K562 (cell line): ENCODE data around the gene BOD1L1. TPM values are rescaled to one million over a fixed set of nuclear protein-coding genes. Genes with fewer than 3 reads are reported as not detected.

ENCODE experiments used
- ATAC-seq: fragments of 200-7000 bp; cut with Tn5 transposase; 3 replicates; pipeline ENCODE4 v1.9.1; 2020; ENCODE audit warnings: moderate library complexity
- BruUV-seq: library from RNA; stranded (reverse); fragments of 400-500 nt; replicated peaks from 2 replicates; lab custom pipeline; 2021; lab: Mats Ljungman, UMichigan
- CTCF ChIA-PET: fragments of 300-600 bp; formaldehyde crosslinking; extraction: SDS; loops from one replicate; lab custom pipeline; 2021; ENCODE audit warnings: low intra/inter-chr PET ratio; lab: Yijun Ruan, JAX
- POLR2A ChIA-PET: fragments of 300-600, 350-650 bp; sonication (Branson Sonifier 250); formaldehyde crosslinking; extraction: SDS; loops from one replicate; lab custom pipeline; 2021; ENCODE audit warnings: antibody characterized with exemption, inconsistent platforms; lab: Yijun Ruan, JAX
- DNase-seq, 4 experiments: peaks; one replicate each; pipeline versions ENCODE4 v3.0.0 to v3.0.0-alpha.2; 2011 to 2018; ENCODE audit warnings: low spot score in 3 of 4, mixed read lengths in 3 of 4; ENCODE audit errors: extremely low read depth in 1 of 4
- FAIRE-seq: peaks from 2 replicates; lab custom pipeline; 2011; peaks lifted over from hg19 to GRCh38; lab: Jason Lieb, UNC
- H2AFZ ChIP-seq: 2 replicates; pipeline ENCODE4 v1.6.0; 2011; ENCODE audit warnings: low read depth, low read length, control low read depth, inconsistent platforms
- H3K27ac ChIP-seq: fragments of 200-600 bp; 3 replicates; pipeline ENCODE4 v1.8.0; 2011; ENCODE audit warnings: low read depth, mild to moderate bottlenecking, control low read depth, inconsistent platforms, low read length, moderate library complexity, mixed read lengths; ENCODE audit errors: extremely low read depth
- H3K27me3 ChIP-seq, 2 experiments: fragments of 300-600 bp in 1 of 2; 2 replicates in 1 of 2; 3 replicates in 1 of 2; pipeline versions ENCODE4 v1.6.0 to v1.8.0; 2011; ENCODE audit warnings: inconsistent platforms in 2 of 2, low read length in 2 of 2, mild to moderate bottlenecking in 1 of 2, mixed read lengths in 1 of 2, moderate library complexity in 1 of 2; ENCODE audit not compliant: control insufficient read depth in 2 of 2, insufficient read depth in 2 of 2
- H3K36me3 ChIP-seq: fragments of 300-600 bp; 3 replicates; pipeline ENCODE4 v1.8.0; 2011; ENCODE audit warnings: mild to moderate bottlenecking, low read length, inconsistent platforms; ENCODE audit not compliant: control insufficient read depth, insufficient read depth
- H3K4me1 ChIP-seq, 2 experiments: fragments of 200-600 bp in 1 of 2; replicated peaks in 1 of 2; 2 replicates in 1 of 2; 3 replicates in 1 of 2; pipeline versions ENCODE4 v1.5.1 to v1.8.0; 2011; ENCODE audit warnings: inconsistent platforms in 2 of 2, low read length in 2 of 2, mild to moderate bottlenecking in 1 of 2, mixed read lengths in 1 of 2, moderate library complexity in 1 of 2; ENCODE audit not compliant: control insufficient read depth in 2 of 2, insufficient read depth in 2 of 2
- H3K4me2 ChIP-seq: 2 replicates; pipeline ENCODE4 v1.6.1; 2011; ENCODE audit warnings: low read length, control low read depth, inconsistent platforms, mixed read lengths; ENCODE audit not compliant: insufficient read depth
- H3K4me3 ChIP-seq: fragments of 200-600 bp; sonication (generic), shearing (Covaris generic); 2 replicates; pipeline ENCODE4 v1.5.1; 2016; ENCODE audit warnings: control low read depth, inconsistent platforms
- H3K79me2 ChIP-seq: fragments of 200-600 bp; 3 replicates; pipeline ENCODE4 v1.8.0; 2011; ENCODE audit warnings: low read length, inconsistent platforms; ENCODE audit not compliant: control insufficient read depth, insufficient read depth
- H3K9ac ChIP-seq, 2 experiments: 2 replicates each; pipeline versions ENCODE4 v1.6.0 to v1.6.1; 2011; ENCODE audit warnings: low read depth in 2 of 2, low read length in 2 of 2, control low read depth in 1 of 2, inconsistent platforms in 1 of 2, mild to moderate bottlenecking in 1 of 2, mixed read lengths in 1 of 2; ENCODE audit not compliant: insufficient read depth in 1 of 2
- H3K9me1 ChIP-seq: one replicate; pipeline ENCODE4 v1.6.0; 2011; ENCODE audit warnings: inconsistent platforms, mild to moderate bottlenecking, low read length, moderate library complexity; ENCODE audit not compliant: control insufficient read depth, insufficient read depth
- H3K9me3 ChIP-seq: replicated peaks from 2 replicates; pipeline ENCODE4 v1.5.1; 2011; ENCODE audit warnings: low read depth, low read length, inconsistent platforms; ENCODE audit not compliant: control insufficient read depth, insufficient read depth
- H4K20me1 ChIP-seq: replicated peaks from 2 replicates; pipeline ENCODE4 v1.6.1; 2011; ENCODE audit warnings: low read length, inconsistent platforms, mixed read lengths; ENCODE audit not compliant: control insufficient read depth, insufficient read depth
- EGR1 ChIP-seq: fragments of 450-650 bp; conservative IDR thresholded peaks from 2 replicates; pipeline ENCODE4 v1.6.1; 2017; ENCODE audit warnings: mild to moderate bottlenecking
- LEF1 ChIP-seq: fragments of 450-650 bp; IDR thresholded peaks from 2 replicates; pipeline ENCODE4 v1.6.1; 2016; ENCODE audit warnings: mild to moderate bottlenecking
- MYBL2 ChIP-seq, 2 experiments: fragments of 450-650 bp in 1 of 2; sonication (generic) in 1 of 2; formaldehyde crosslinking in 1 of 2; IDR thresholded peaks; 2 replicates each; pipeline versions ENCODE4 v1.6.1 to v1.8.1; 2017 to 2022; ENCODE audit warnings: borderline replicate concordance in 1 of 2, inconsistent platforms in 1 of 2, low read depth in 1 of 2, mild to moderate bottlenecking in 1 of 2, missing genetic modification reagents in 1 of 2, moderate library complexity in 1 of 2
- NFYB ChIP-seq: IDR thresholded peaks from 2 replicates; pipeline ENCODE4 v1.6.1; 2011; ENCODE audit warnings: mild to moderate bottlenecking, moderate library complexity; ENCODE audit not compliant: insufficient read length; ENCODE audit errors: extremely low read depth
- RAD21 ChIP-seq, 2 experiments: fragments of 250-450 bp in 1 of 2; fragments of 450-650 bp in 1 of 2; sonication (Bioruptor Pico) in 1 of 2; formaldehyde crosslinking in 1 of 2; IDR thresholded peaks in 1 of 2; conservative IDR thresholded peaks in 1 of 2; 2 replicates each; pipeline versions ENCODE4 v1.4.0 to v1.8.0; 2020 to 2022; ENCODE audit warnings: mild to moderate bottlenecking in 2 of 2, moderate library complexity in 1 of 2
- WGBS: fragments of 100-300 bp; shearing (Covaris generic); methylation state at CpG from one replicate; pipeline ENCODE4 v1.1.6; 2016; ENCODE audit warnings: low coverage, mixed read lengths; ENCODE audit not compliant: insufficient coverage; ENCODE audit errors: missing lambda C conversion rate; 5-methylcytosine and 5-hydroxymethylcytosine counted together
- in situ Hi-C: fragments of 300-500 bp; cut with MboI; formaldehyde crosslinking; loops from 4 replicates; pipeline ENCODE4 v1.15.0; 2018; ENCODE audit warnings: inconsistent platforms, mixed read lengths
- intact Hi-C: fragments of 100-400 bp; cut with micrococcal nuclease; formaldehyde crosslinking; loops from 2 replicates; pipeline ENCODE4 v1.14.2; 2022
- polyA plus RNA-seq, 8 experiments: library from polyadenylated mRNA; depleted of rRNA in 4 of 8; stranded (reverse) in 5 of 8; unstranded in 3 of 8; fragments of >200 nt; fragmentation: Nextera tagmentation in 2 of 8; fragmentation: Illumina TruSeq in 1 of 8; extraction: Ambion mirVana in 2 of 8; extraction: Trizol in 1 of 8; gene quantifications; 2 replicates each; pipeline versions ENCODE4 v1.2.1 to v1.2.3, GENCODE V29; 2011 to 2014; ENCODE audit warnings: inconsistent platforms in 1 of 8, missing spikeins in 1 of 8
- total RNA-seq, 7 experiments: library from RNA; depleted of rRNA in 6 of 7; stranded (reverse); fragments of >200 nt in 6 of 7; fragmentation: Illumina TruSeq in 2 of 7; extraction: Trizol in 2 of 7; gene quantifications; 2 replicates each; pipeline versions ENCODE4 v1.2.1 to v1.2.3, GENCODE V29; 2011 to 2021; ENCODE audit warnings: low replicate concordance in 1 of 7
- TF ChIP-seq, protein P1 (sequence below): fragments of 200-400 bp; formaldehyde crosslinking; IDR thresholded peaks from 2 replicates; pipeline ENCODE4 v1.6.1; 2017; ENCODE audit warnings: mild to moderate bottlenecking, low read depth, low read length, moderate library complexity
- TF ChIP-seq, protein P2 (sequence below): sonication (generic); formaldehyde crosslinking; IDR thresholded peaks from 2 replicates; pipeline ENCODE4 v1.8.0; 2022; ENCODE audit warnings: mild to moderate bottlenecking, missing genetic modification reagents
- TF ChIP-seq, protein P3 (sequence below): fragments of 200-800 bp; sonication (Bioruptor generic); IDR thresholded peaks from 2 replicates; pipeline ENCODE4 v1.6.1; 2016; ENCODE audit warnings: missing genetic modification characterization, missing compliant biosample characterization

BOD1L1 gene
- total and polyA plus RNA-seq, 9 of the 15 experiments (the other 6 are each of a cell fraction or from before 2014, with no cell fraction given), result 4.8 to 23.2 (median 17.7) TPM

DNA sequence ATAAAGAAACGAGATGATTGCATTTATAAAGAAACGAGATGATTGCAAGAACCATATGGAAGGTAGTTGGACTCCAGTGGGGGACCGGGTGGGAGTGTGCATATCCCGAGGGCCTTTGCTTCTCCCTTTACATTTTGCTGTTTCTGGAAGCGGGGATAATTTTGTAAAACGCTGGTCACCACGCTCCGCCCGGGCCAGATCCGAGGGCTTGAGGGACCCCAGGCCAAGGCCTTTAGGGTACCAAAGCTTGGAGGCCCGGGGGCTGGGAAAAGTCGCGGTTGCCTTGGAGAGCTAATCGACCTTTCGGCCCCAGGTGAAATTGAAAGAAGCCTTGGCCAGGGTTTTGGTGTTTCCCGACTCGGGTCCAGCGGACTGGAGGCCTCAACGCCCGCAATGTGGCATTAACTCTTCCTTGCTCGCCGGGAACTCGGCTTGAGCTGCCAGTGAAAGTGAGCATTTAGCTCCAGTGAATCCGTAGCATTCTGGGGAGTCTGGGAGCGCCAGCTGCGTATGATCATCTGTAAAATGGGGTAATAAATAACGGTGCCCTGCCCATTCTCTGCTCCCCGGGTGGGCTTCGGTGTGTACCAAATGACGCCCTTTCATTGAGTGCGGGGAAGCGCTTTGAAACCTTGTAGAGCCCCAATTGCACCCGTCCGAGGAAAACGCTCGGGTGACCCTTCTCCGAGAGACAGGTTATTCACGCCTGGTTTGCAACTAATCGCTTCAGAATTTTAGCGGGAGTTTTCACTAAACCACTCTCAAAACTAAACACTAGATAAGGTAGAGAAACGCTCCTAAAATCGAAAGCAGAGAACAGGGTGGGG lies 87.7 kb downstream of the BOD1L1 start (continued):
- TF ChIP-seq, protein P1, sequence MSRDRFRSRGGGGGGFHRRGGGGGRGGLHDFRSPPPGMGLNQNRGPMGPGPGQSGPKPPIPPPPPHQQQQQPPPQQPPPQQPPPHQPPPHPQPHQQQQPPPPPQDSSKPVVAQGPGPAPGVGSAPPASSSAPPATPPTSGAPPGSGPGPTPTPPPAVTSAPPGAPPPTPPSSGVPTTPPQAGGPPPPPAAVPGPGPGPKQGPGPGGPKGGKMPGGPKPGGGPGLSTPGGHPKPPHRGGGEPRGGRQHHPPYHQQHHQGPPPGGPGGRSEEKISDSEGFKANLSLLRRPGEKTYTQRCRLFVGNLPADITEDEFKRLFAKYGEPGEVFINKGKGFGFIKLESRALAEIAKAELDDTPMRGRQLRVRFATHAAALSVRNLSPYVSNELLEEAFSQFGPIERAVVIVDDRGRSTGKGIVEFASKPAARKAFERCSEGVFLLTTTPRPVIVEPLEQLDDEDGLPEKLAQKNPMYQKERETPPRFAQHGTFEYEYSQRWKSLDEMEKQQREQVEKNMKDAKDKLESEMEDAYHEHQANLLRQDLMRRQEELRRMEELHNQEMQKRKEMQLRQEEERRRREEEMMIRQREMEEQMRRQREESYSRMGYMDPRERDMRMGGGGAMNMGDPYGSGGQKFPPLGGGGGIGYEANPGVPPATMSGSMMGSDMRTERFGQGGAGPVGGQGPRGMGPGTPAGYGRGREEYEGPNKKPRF, result no peak

DNA sequence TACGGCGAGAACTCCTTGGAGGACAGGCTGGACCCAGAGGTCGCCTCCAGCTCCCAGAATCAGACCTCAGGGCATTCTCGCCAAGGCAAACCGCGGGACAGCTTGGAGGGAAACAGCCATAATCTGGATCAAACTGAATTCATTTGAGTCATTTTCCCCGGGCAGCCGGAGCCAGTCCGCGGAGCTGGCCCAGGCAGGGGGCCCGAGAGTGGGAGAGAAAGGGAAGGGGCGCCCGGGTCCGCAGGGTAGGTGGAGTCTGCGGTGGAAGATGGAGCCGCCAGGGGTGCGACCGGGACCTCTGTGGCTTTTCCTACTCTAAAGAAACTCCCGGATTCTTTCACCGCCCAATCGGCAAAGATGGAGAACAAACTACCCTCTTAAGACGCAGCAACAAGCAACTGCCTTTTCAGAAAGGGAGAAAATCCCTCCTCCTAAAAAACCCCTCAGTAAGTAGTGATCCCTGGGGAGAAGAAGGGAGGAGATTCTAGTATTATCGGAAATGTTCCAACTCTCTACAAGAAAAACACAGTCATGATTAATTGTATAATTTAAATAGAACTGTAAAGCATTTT lies 88.4 kb downstream of the BOD1L1 start:
- no TSS peak for BruUV-seq
- in situ Hi-C loops, result no loop called here
- no peak for ATAC-seq
- TF ChIP-seq, protein P2, sequence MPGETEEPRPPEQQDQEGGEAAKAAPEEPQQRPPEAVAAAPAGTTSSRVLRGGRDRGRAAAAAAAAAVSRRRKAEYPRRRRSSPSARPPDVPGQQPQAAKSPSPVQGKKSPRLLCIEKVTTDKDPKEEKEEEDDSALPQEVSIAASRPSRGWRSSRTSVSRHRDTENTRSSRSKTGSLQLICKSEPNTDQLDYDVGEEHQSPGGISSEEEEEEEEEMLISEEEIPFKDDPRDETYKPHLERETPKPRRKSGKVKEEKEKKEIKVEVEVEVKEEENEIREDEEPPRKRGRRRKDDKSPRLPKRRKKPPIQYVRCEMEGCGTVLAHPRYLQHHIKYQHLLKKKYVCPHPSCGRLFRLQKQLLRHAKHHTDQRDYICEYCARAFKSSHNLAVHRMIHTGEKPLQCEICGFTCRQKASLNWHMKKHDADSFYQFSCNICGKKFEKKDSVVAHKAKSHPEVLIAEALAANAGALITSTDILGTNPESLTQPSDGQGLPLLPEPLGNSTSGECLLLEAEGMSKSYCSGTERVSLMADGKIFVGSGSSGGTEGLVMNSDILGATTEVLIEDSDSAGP, result no peak
- TF ChIP-seq, protein P3, sequence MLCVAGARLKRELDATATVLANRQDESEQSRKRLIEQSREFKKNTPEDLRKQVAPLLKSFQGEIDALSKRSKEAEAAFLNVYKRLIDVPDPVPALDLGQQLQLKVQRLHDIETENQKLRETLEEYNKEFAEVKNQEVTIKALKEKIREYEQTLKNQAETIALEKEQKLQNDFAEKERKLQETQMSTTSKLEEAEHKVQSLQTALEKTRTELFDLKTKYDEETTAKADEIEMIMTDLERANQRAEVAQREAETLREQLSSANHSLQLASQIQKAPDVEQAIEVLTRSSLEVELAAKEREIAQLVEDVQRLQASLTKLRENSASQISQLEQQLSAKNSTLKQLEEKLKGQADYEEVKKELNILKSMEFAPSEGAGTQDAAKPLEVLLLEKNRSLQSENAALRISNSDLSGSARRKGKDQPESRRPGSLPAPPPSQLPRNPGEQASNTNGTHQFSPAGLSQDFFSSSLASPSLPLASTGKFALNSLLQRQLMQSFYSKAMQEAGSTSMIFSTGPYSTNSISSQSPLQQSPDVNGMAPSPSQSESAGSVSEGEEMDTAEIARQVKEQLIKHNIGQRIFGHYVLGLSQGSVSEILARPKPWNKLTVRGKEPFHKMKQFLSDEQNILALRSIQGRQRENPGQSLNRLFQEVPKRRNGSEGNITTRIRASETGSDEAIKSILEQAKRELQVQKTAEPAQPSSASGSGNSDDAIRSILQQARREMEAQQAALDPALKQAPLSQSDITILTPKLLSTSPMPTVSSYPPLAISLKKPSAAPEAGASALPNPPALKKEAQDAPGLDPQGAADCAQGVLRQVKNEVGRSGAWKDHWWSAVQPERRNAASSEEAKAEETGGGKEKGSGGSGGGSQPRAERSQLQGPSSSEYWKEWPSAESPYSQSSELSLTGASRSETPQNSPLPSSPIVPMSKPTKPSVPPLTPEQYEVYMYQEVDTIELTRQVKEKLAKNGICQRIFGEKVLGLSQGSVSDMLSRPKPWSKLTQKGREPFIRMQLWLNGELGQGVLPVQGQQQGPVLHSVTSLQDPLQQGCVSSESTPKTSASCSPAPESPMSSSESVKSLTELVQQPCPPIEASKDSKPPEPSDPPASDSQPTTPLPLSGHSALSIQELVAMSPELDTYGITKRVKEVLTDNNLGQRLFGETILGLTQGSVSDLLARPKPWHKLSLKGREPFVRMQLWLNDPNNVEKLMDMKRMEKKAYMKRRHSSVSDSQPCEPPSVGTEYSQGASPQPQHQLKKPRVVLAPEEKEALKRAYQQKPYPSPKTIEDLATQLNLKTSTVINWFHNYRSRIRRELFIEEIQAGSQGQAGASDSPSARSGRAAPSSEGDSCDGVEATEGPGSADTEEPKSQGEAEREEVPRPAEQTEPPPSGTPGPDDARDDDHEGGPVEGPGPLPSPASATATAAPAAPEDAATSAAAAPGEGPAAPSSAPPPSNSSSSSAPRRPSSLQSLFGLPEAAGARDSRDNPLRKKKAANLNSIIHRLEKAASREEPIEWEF, result no peak
- TF ChIP-seq EGR1, result no peak
- no peak for TF ChIP-seq MYBL2 (IDR thresholded peaks at IDR 0.05; ENCODE audit: low read depth)
- no peak for TF ChIP-seq MYBL2 (CRISPR knock-in tag; IDR thresholded peaks at IDR 0.05; ENCODE audit: borderline replicate concordance)
- no peak for TF ChIP-seq LEF1
- TF ChIP-seq RAD21 (CRISPR knock-in tag; conservative IDR thresholded peaks at IDR 0.05 in 1 of 2, IDR thresholded peaks at IDR 0.05 in 1 of 2), result no peak
- no peak for TF ChIP-seq NFYB

More for the DNA sequence above, 88.4 kb downstream of the BOD1L1 start:
- Histone ChIP-seq H3K27ac (no peak overlapping the region), H3K9ac (no peak overlapping the region), H3K79me2 (no peaks in the 10 kb centered on the region), H3K36me3 (no peaks in the 10 kb centered on the region), H3K9me3 (0 out of 2 replicates have a peak, but pooled peaks cover 1% of the 10 kb centered on the region), H3K27me3 (peaks cover 44 to 69% of the 10 kb centered on the region in 2 experiments), H2AFZ (no peak overlapping the region), H4K20me1 (no peaks in the 10 kb centered on the region; the same call in 1 of the 2 replicates), H3K4me1 (peaks cover 0 to 23% of the 10 kb centered on the region in 2 experiments; a peak in 2 of 5 replicates), H3K4me2 (no peak overlapping the region), H3K9me1 (no peaks in the 10 kb centered on the region), H3K4me3 (no peak overlapping the region)
- ChIA-PET POLR2A (no interaction called here), CTCF (no interaction called here)
- FAIRE-seq, result no peak
- WGBS, result 25% methylated on average over 23 of the region's 23 CpGs
- intact Hi-C loops, result loop anchor here (5.0 kb wide), 1 partner anchor 172 kb away; no protein-coding TSS in a partner anchor
- peak in 1 of 4 experiments; percentile 4 for DNase-seq
